Activated T-cell treated with anti-CD3 and anti-CD28 coated beads, Interleukin-2, amount 50 U/mL, for 1 hour (primary cell): ENCODE results near the gene RASGEF1C.

Experiments
- DNase-seq: peaks from one replicate; pipeline ENCODE4 v3.0.0-alpha.2; 2020

RASGEF1C gene

DNA sequence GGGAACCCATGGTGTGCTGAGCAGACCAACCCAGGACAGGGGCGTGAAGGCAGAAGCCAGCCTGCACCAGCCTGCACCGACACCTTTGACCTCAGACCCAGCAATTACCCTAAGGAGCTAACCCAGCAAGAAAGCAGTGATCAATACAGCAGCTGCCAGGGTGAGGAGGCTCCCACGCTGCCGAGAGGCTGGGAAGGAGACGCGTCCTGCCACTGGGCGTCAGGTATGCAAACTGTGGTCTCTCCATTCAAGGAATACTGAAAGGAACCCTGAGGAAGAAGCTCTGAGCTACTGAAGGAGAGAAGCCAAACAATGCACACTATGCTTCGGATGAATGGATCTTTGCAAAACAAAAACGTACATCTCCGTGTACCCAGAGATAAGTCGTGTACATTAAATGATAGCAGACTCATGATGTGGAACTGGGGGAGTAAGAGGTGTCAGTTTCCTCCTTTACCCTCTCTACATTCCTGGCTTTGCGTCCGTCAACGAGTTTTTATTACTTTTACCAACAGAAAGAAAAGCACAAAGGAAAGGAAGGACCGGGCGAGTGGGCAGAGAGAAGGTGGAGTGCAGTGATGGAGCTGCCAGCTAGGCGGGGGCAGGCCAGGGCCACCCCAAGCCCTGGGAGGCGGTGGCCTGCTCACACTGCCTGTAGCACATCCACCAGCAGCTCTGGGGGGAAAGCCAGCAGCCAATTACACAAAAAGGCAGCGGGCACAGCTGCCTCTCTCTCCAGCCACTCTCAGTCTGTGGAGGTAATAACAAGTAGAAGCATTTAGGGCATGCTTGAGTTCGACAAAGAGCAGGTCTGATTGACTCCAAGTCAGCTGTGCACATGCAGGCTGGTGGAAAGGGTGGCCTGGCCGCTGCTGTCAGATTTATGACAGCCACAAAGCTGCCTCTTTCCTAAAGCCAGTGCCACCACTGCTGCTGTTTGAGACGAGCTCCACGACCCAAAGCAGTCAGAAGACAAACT is 29.3 kb downstream of the RASGEF1C start:
- DNase-seq, result no peak

DNA sequence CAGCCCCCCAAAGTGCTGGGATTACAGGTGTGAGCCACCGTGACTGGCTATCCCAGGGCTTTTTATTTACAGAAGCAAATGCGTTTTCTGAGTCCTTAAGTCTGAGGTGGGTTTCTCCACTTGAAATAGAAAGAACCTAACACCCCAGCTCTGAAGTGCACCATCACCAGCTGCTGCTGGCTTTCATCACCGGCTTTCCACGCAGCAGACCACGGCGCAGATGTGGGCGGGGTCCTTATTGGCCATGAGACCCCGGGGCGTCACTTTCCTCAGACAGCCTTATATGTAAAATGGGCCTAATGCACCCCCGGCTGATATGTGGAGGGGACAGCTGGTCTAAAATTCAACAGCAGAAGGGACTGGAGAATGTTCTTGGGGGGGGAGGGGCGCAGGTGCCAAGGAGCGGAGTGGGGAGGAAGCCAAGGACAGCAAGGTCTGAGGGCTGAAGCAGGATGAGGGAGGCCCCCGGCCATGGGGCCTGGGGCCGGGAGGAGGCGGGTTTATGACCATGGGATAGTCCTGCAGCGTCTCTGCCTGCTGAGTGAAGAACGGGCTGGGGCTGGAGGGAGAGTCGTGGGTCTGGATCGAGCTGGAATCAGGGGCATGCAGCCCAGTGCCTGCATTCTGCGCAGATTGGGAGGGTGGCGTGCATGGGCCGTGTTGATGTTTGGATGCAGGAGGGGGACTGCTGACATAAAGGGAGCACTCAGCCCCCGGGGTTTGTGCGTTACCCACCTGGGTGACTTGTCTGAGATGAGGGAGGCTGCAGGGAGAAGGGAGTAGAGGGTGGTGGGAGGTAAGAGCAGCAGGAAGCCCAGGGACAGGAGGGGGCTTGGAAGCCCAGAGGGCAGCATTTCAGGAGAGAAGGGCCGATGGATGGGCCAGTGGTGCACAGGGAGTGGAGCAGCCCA is 30.2 kb downstream of the RASGEF1C start:
- DNase-seq, result no peak

DNA sequence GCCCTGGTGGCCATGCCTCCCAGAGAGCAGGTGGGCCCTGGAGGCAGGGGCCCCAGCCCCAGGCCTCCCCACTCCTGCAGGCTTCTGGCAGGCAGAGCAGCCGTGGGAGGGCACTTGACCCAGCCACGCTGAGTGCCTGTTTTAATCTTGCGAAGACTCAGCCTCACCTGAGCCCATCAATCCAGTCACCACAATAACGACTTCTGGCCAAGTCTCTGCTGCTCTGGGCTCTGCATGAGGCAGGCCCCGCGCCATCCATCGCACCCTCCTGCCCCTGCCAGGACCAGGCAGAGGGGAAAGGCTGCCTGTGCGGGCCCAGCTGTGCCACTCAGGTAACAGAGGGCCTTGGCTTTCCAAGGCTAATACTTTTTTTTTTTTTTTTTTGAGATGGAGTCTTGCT is 32.8 kb downstream of the RASGEF1C start:
- no peak for DNase-seq

DNA sequence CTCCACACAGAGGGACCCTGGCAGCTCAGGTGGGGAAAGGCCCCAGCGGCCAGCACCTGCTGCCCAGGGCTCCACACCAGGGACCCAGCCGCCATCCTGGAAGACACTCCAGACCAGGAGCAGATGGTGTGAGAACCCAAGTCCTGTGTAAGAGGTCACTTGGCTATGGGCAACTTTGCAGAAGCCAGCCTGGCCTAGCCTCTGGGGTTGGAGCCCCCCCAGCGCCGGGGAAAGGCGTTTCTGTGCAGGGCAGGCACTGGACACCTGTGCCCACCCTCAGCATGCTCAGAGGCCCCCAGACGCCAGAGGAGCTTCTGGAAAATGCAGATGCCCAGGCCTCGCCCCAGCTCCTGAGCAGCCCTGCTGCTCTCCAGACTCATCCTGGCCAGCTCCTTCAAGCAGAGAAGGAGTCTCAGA is 34.0 kb downstream of the RASGEF1C start:
- DNase-seq, result no peak

DNA sequence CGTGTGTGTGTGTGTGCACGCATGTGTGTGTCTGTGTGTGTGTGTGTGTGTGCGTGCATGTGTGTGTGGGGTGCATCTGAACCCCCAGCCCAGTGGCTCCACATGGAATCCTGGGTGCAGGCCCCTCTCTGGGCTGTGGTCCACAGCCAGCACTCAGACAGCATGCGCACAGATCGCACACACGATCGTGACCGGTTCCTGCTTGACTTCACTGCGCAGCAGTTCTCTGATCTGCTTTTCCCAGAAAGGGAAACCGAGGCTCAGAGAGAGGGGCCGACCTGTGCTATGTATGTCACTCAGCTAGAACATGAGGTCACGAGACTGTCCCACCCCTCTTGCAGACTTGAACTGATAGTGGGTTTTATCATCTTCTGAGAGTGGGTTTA is 34.4 kb downstream of the RASGEF1C start:
- no peak for DNase-seq

DNA sequence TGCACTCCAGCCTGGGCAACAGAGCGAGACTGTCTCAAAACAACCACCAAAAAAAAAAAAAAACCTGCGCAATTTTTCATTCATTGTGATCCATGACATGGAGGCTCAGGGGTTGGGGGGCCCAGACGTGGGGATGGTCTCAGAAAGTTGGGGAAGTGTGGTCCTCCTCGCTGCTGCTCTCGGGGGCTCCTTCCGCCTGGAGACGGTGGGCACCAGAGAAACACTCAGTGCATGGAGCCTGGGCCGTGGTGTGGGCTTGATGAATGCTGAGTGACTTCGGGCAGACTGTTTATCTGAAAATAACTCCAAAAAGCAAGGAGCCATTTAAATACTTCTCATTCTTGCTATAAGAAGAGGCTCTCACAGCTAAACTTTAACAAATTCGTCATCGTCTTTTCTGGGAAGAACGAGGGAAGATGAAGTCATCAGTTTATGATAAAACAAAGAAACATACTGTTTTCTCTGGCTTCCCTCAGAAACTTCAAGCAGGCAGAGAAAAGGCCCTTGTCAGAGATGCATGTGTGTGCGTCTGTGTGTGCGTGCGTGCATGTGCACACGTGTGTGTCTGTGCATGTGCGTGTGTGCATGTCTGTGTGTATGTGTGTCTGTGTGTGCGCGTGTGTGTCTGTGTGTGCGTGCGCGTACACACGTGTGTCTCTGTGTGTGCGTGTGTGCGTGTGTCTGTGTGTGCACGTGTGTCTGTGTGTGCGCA is 35.0 kb downstream of the RASGEF1C start:
- DNase-seq, result no peak

DNA sequence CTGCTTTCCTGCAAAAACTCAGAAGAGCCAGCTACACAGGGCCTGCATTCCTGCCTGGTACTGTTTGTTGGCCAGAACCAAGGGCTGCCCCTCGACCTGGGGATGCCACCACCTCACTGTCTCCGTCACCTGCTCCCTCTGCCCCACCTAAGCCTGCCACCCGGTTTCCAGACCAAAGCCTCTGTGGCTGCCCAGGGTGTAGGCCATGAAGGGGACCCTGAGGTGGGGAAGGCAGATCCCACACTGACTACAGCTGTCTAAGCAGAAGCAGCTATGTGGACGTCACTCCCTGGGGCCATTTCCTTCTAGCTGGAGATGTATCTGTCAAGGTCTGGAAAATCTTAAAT is 35.8 kb downstream of the RASGEF1C start:
- DNase-seq, result no peak

DNA sequence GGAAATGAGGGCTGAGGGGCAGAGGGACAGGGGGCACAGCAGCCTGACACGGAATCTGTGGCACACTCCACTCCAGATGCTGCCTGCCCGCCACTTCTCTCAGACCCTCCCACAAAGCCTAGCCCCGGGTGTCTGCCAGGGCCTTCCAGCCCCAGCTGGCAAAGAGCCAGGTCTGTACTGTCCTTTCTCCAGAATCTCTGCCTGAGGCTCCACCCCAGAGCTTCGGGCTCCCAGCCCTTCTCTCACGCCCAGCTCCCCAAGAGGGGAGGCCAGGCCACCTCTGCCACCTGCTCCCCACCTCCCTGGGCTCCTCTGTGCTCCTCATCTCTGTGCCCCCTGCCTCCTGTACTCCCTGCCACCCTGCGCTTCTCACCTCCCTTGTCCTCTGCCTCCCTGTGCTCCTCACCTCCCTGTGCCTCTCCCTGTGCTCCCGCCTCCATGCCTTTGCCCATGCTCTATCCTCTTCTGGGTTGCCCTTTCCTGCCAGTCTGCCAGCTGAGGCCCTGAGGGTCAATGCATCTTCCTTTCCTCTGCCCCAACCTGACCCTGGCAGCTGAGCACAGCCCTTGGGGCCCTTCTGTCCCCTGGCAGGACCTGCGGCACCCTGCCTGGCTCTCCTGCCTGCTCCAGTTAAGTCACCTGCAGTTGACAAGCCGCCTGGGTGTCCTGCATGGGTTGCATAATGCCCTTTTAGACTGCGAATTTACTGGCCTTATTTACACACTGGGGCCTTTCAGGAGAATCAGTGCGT is 36.4 kb downstream of the RASGEF1C start:
- no peak for DNase-seq

DNA sequence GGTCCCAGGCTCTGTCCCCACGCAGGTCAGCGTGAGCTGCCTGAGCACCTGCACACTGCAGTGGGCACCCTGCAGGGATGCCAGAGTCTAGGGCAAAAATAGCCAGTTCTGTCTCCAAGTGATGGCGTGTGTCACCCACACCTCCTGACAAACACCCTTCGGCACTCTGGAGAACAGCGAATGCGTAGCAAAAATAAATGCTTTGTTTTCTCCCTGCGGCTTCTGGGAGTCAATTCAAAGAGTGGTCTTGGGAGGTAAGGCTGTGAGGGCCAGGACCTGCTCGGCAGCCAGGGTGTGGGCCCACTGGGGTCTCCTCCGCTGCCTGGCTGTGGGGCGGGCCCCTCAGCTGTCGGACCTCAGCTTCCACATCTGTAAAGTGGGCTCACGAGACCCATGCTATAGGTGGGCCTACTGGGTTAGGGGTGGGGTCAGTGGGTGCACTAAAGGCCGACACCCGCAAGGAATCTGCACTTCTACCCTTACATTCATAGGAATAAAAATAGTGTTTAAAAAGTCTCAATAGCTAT is 37.4 kb downstream of the RASGEF1C start:
- DNase-seq, result no peak

DNA sequence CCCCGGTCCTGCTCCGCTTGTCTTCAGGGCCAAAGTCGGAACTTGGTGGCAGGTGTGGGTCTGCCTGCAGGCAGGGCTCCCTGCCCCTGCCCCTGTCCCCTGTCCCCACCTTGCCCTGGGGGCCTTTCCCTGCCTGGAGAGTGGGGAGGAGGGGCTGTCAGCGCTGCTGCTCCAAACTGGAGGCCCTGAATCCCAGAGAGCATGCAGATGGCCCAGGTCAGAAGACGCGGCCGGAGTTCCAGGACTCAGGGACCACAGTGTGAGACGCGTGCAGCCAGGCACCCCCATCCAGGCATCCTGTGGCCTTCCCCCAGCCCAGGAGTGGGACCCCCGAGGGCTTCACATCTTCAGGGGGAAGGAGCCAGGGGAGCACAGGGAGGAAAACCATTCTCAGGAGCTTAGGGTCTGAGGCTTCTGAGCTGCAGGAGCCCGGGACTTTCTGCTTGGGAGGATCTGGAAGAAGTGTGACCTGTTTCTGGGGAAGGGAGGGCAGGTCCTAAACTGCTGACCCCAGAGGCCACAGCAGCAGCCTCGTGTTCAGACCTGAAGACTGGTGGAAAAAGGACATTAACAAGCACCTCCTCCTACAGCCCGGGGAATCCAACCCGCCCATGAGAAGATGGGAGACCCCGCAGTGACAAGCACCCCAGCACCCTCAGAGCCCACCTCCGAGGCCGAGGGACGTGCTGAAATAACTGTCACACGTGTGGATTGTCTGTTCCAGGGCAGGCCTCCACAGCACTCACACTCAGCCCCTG is 38.0 kb downstream of the RASGEF1C start:
- DNase-seq, result no peak

DNA sequence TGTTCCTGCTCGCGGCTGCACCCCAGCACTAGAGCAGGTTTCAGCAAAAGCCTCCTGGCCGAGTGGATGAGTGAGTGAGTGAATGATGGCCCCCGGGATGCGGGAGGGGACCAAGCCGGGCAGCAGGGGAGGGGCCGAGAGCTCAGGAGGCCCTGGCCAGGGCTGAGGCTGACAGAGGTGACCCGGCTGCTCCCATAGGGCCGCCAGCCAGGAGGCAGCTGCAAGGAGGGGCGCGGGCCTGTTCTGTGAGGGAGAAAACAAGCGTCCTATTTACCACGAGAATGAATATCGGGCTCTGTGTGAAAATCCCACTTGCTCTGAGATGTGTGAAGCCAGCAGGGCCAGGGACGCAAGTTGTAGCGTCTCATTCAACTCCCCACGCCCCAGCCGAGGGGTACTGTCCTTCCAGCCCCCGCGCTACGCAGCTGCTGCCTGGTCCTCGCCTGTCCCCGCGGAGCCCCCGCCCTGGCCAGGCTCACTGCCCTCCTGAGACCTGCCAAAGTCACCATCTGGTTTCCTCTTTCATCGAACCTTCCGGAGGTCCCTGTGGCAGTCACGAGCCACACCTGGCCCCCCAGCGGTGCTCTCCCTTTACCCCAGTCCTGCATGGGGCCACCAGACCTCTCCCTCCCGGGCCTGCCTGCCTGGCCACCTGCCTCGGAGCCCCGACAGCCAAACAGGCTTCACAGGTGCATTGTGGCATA is 38.8 kb downstream of the RASGEF1C start:
- DNase-seq, result no peak

DNA sequence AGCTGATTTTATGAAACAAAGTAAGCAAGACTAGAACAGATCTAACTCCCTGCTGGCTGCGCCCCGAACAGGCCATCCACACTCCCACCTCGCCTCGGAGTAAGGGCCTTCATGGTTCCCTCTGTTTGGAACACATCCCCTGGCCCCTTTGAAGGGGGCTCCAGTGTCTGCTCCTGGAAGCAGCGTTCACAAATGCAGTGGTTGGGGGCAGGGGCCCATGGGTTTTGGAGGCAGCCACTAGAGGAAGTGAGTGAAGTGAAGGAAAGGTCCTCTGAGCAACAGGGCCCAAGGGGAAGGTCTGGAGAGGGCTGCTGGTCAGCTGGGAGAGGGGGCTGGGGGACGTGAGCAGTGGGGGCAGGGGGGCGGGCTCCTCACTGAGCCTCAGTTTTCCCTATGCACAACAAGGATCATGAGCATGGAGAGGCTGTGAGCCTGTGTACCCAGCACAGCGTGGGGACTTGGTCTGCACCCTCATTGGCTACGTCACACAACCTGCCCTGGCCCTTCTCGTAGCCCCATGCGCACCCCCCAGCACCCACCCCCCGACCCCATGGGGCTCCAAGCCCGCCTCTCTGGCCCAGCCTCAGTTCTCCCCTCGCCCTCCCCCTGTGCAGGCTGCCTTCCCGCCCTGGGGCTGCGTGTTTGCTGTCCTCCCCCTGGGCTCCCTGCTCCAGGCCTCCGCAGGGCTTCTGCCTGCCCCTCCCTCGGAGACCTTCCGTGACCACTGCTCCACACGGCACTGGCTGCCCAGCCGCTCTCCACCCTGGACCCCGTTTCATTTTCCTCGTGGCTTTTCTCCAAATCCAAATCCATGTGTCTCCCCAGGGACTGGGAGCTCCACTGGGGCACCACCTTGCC is 39.5 kb downstream of the RASGEF1C start:
- DNase-seq, result no peak

DNA sequence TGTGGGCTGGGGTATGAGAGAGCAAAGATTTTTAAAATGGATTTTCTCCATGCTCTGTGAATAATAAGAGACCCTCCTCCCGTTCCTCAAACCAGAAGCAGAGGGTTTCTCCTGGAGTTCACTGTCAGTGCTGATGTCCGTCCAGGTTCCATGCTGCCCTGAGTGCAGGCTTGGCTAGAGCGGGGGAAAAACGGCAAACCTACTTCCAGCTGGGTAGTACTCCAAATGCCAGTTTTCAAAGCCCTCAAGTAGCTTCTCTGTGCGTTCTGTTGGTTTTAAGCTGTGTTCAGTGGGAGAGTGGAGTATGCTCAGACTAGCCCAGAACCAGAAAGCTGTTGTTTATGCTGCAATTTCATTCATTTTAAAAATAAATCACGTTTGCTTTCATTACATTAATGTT is 40.3 kb downstream of the RASGEF1C start:
- DNase-seq, result no peak

DNA sequence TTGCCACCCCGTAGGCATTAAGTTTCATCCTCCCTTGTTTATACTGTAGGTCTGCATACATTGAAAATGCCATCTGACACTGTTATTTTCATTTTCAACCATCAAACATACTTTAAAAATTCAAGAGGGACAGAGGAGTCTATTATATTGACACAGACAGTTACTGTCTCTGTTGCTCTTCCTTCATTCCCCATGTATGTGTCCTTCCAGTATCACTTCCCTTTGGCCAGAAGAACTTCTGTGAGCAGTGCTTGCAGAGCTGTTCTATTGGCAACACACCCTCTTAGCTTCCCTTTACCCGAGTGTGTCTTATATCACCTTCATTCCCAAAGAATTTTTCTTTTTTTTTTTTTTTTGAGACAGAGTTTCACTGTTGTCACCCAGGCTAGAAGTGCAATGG is 42.8 kb downstream of the RASGEF1C start:
- DNase-seq, result no peak

DNA sequence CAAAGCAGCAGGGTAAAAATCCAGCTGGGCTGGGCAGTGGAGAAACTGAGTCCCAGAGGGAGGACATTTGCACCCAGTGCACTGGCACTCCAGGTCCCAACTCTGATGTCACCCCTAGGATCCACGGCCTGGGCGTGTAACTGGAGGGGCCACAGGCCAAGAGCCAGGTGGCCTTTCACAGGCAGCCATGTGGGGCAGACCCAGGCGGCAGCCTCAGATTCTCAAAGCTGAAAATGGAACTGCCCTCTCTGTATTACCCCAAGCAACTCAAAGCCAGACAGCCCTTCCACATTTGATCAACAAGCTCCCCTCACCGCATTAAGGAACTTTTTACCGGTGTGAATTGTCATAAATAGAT is 46.7 kb downstream of the RASGEF1C start:
- DNase-seq, result no peak

DNA sequence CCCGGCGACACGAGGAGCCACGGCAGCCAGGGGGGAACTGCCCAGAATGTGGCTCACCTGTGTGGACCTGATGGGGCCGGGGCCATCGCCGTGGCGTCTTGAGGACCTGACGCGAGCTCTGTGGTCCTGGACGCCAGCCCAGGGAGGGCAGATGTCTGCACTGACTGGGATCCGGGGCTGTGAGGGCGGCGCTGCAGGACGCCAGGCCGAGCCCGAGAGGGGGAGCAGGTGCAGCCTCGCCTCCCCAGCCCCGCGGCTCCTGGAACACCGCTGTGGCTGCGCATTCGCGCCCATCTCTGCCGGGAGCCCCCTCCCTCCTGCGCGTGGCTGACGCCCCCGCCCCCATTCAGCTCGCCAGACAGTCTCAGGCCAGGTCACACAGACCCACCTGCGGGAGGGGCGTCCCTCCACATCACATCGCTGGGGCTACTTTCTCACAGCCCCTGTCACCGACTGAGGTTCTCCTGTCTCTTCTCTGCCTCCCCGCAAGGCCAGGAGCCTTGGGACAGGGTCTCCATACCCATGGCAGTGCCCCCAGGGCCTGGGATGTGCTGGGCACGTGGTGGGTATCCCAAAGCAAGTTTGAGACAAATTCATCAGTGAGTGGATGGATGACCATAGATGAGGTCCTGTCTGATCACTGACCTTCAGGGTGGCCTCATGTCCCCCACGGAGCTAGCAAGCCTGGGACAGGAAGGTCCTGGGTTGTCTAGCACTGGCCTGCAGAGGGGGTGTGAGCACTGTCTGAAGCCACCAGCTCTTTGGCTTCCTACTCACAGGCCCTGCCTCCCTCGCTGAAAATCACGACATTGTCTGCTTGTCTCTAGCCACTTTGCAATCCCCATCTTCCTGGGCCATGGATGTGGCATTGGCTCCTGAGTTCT is 47.3 kb downstream of the RASGEF1C start:
- DNase-seq, result no peak

DNA sequence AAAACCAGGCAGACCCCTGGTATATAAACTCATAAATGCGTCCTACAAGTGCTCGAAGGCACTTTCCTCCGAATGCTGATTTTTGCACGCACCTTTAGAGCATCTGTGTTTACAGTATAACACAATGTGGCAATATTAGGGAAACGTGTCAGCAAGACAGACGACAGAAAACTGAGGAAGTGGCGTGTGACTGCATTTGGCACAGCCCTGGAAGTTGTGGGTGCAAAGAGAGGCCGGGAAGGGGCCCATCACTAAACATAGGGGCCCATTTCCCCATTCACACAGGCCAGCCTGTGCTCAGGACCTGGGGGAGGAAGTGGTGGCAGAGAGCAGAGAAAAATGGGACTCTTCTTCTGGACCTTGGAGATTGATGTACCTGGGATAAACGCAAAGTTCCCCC is 48.2 kb downstream of the RASGEF1C start:
- no peak for DNase-seq

DNA sequence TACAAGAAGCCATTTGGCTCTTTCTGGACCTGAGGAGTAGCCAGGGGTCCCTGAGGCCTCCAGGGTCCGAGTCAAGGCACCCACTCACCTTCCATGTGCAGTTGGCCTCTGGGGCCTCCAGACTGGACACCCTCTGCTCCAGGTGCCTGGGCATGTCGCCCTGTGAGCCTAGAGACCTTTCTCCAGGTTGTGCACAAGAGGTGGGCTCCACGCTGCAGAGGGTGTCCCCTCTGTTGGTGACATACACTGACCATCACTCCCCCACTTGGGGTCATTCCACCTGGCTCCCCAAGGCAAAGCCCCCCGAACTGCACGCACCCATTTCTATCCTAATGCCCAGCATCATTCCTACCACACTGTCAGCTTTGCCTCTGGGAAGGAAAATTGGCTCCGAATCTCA is 48.8 kb downstream of the RASGEF1C start:
- no peak for DNase-seq

DNA sequence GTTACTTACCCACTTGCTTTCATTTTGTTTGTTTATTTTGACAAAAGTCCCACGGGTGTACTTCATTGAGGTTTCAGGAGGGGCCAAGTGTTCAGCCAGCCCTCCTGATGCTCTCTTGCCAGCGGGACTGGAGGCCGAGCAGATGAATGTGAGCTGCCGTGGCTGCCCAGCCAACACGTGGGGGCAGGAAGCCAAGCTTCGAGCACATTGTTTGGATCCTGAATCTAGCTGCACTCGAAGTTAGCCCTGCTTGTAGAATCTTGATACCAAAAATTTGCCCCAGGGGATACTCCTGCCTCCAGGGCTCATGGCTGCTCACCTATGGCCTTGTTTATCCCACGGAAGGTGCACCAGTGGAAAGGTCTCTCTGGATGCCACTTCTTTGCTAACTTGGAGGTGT is 49.3 kb downstream of the RASGEF1C start:
- DNase-seq, result no peak
